HL-60 (cell line): ENCODE measurements around the gene HIKESHI.
"Not testable (repeated sequence)": the region's sequence is repeated elsewhere in the genome, so short reads cannot be mapped to it uniquely, and the experiment has no call there.

Source experiments
- DNase-seq, 2 experiments: peaks; one replicate each; pipeline ENCODE4 v3.0.0-alpha.2; 2010 to 2020; ENCODE audit warnings: low read depth in 1 of 2, low spot score in 1 of 2
- H3K27ac ChIP-seq: fragments of 250-450 bp; sonication (Bioruptor Pico); replicated peaks from 2 replicates; pipeline ENCODE4 v1.5.1; 2020; ENCODE audit warnings: mild to moderate bottlenecking, moderate library complexity
- H3K27me3 ChIP-seq: fragments of 250-450 bp; sonication (Bioruptor Pico); 2 replicates; pipeline ENCODE4 v1.5.1; 2021; ENCODE audit warnings: mild to moderate bottlenecking, moderate library complexity; ENCODE audit not compliant: insufficient read depth, poor library complexity, severe bottlenecking
- H3K4me3 ChIP-seq: replicated peaks from 2 replicates; pipeline ENCODE4 v1.5.1; 2011; ENCODE audit warnings: mild to moderate bottlenecking, control low read depth, low read length; ENCODE audit not compliant: insufficient read depth
- CTCF ChIP-seq: IDR thresholded peaks from one replicate; pipeline ENCODE4 v1.5.1; 2011; ENCODE audit warnings: low read length, control low read depth, inconsistent platforms; ENCODE audit not compliant: insufficient read depth
- GABPA ChIP-seq: IDR thresholded peaks from 2 replicates; pipeline ENCODE4 v1.6.1; 2012; ENCODE audit warnings: low read depth
- POLR2AphosphoS5 ChIP-seq: IDR thresholded peaks from 2 replicates; pipeline ENCODE4 v1.6.1; 2012; ENCODE audit warnings: low read depth
- SPI1 ChIP-seq: IDR thresholded peaks from 2 replicates; pipeline ENCODE4 v1.6.1; 2012; ENCODE audit warnings: low read depth, mild to moderate bottlenecking, borderline replicate concordance
- TF ChIP-seq, protein P1 (sequence below): IDR thresholded peaks from 2 replicates; pipeline ENCODE4 v1.6.1; 2012; ENCODE audit warnings: low read depth; ENCODE audit not compliant: insufficient replicate concordance

The HIKESHI gene

GRCh38 chr11:86346513-86346912 lies 44.5 kb downstream of the HIKESHI start:
- Histone ChIP-seq H3K27ac (no peak overlapping the region), H3K27me3 (no peaks in the 10 kb centered on the region), H3K4me3 (no peak overlapping the region)
- DNase-seq: no peak
- TF ChIP-seq SPI1: no peak
- TF ChIP-seq, protein P1, sequence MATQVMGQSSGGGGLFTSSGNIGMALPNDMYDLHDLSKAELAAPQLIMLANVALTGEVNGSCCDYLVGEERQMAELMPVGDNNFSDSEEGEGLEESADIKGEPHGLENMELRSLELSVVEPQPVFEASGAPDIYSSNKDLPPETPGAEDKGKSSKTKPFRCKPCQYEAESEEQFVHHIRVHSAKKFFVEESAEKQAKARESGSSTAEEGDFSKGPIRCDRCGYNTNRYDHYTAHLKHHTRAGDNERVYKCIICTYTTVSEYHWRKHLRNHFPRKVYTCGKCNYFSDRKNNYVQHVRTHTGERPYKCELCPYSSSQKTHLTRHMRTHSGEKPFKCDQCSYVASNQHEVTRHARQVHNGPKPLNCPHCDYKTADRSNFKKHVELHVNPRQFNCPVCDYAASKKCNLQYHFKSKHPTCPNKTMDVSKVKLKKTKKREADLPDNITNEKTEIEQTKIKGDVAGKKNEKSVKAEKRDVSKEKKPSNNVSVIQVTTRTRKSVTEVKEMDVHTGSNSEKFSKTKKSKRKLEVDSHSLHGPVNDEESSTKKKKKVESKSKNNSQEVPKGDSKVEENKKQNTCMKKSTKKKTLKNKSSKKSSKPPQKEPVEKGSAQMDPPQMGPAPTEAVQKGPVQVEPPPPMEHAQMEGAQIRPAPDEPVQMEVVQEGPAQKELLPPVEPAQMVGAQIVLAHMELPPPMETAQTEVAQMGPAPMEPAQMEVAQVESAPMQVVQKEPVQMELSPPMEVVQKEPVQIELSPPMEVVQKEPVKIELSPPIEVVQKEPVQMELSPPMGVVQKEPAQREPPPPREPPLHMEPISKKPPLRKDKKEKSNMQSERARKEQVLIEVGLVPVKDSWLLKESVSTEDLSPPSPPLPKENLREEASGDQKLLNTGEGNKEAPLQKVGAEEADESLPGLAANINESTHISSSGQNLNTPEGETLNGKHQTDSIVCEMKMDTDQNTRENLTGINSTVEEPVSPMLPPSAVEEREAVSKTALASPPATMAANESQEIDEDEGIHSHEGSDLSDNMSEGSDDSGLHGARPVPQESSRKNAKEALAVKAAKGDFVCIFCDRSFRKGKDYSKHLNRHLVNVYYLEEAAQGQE: no peak

- Histone ChIP-seq H3K27ac (no peak overlapping the region), H3K4me3 (no peak overlapping the region), H3K27me3 (no peaks in the 10 kb centered on the region)
- no peak for TF ChIP-seq POLR2AphosphoS5
- no peak for TF ChIP-seq SPI1
- TF ChIP-seq, protein P1: no peak
- TF ChIP-seq CTCF: no peak
- no peak for TF ChIP-seq GABPA
- no peak for DNase-seq
Measured at GRCh38 chr11:86355256-86355655, 53.2 kb downstream of the HIKESHI start.

DNA sequence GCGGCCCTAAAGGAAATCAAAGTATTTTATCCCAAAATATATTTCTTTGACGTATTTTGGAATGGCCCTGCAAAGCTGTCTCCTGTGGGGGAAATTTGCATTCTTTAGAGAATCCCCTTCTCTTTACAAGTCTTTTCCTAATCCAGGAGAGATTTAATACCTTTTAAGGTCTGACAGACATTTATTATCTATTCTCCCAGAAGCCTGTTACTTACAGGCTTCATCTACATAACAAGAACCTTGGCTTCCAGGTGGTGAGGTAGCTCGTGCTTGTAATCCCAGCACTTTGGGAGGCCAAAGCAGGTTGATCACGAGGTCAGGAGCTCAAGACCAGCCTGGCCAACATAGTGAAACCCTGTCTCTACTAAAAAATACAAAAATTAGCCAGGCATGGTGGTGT lies 55.4 kb downstream of the HIKESHI start:
- H3K27ac ChIP-seq, H3K4me3 ChIP-seq, H3K27me3 ChIP-seq, DNase-seq: not testable (repeated sequence)

- H3K27me3 ChIP-seq: no peaks in the 10 kb centered on the region
- no peak overlapping the region for H3K27ac ChIP-seq
- TF ChIP-seq CTCF (no peak), GABPA (no peak), POLR2AphosphoS5 (no peak)
- H3K4me3 ChIP-seq: no peak overlapping the region
- DNase-seq: no peak
Measured at GRCh38 chr11:86358720-86359119, 56.7 kb downstream of the HIKESHI start.

GRCh38 chr11:86360775-86361395 lies 58.8 kb downstream of the HIKESHI start:
- H3K27me3 ChIP-seq: no peaks in the 10 kb centered on the region
- no peak overlapping the region for H3K27ac ChIP-seq
- H3K4me3 ChIP-seq: no peak overlapping the region
- DNase-seq: no peak
- no peak for TF ChIP-seq CTCF
- TF ChIP-seq, protein P1: no peak
- no peak for TF ChIP-seq POLR2AphosphoS5
- TF ChIP-seq SPI1: no peak
- no peak for TF ChIP-seq GABPA
